ENCODE measurements around the gene MT1M.

Gene MT1M

GRCh38 chr16:56679078-56679730 lies 46.7 kb downstream of the MT1M start:
- no peak for DNase-seq

DNA sequence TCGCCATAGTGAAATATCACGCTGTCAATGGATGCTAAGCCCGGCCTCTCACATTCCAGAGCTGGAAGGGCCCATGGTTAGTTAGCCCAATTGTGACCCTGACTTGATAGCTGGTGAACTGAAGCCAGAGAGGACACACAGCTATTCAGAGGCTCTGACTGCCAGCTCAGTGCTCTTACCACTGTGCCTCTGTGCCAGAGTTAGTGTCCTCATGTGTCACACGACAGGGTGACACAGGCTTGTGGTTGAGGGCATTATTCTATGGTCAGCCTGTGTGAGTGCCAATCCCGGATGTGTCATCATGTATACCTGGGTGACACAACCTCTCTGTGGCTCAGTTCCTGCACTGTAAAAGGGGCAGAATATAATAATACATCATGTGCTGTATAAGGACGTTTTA lies 47.4 kb downstream of the MT1M start:
- no peak for DNase-seq

GRCh38 chr16:56681939-56682702 lies 49.7 kb downstream of the MT1M start, which contains the start of gene MT1X:
Gene MT1X (plus strand): TSS chr16:56682470. CDS start chr16:56682541, 71 bp downstream.
- peak; percentile 95 for DNase-seq

- DNase-seq: no peak
These were observed 50.4 kb downstream of the MT1M start for GRCh38 chr16:56682703-56683397.
